CD4-positive, alpha-beta T cell (primary cell): ENCODE results near the gene WNK2. TPM values are rescaled to one million over a fixed set of nuclear protein-coding genes. Genes with fewer than 3 reads are reported as not detected.

Experiments
- ATAC-seq: fragments of 200-7000 bp; cut with Tn5 transposase; one replicate; pipeline ENCODE4 v1.10.0; 2022; ENCODE audit warnings: mild to moderate bottlenecking; ENCODE audit not compliant: poor library complexity
- CTCF ChIA-PET: fragments of 350-600 bp; sonication (Branson Sonifier 250); formaldehyde crosslinking; loops from one replicate; lab custom pipeline; 2021; ENCODE audit warnings: antibody characterized with exemption, inconsistent platforms; lab: Charles Lee
- POLR2A ChIA-PET: fragments of 350-600 bp; sonication (Branson Sonifier 250); formaldehyde crosslinking; loops from one replicate; lab custom pipeline; 2021; ENCODE audit warnings: antibody characterized with exemption, inconsistent platforms; lab: Charles Lee
- DNase-seq, 14 experiments: peaks; one replicate each; pipeline ENCODE4 v3.0.0-alpha.2; 2013 to 2020; ENCODE audit warnings: mixed read lengths in 2 of 14
- H3K27ac ChIP-seq, 2 donors: one replicate each; pipeline versions ENCODE4 v1.5.1 to v1.7.0; 2013; ENCODE audit warnings: low read length in 2 of 2, low read depth in 1 of 2, mild to moderate bottlenecking in 1 of 2
- H3K27me3 ChIP-seq, 2 experiments: 1 replicate in 1 of 2; 2 replicates in 1 of 2; pipeline versions ENCODE4 v1.6.1 to v1.7.0; 2013; ENCODE audit warnings: low read length in 2 of 2, control low read depth in 1 of 2, mild to moderate bottlenecking in 1 of 2, moderate library complexity in 1 of 2; ENCODE audit not compliant: insufficient read depth in 2 of 2, control insufficient read depth in 1 of 2
- H3K36me3 ChIP-seq: one replicate; pipeline ENCODE4 v1.6.1; 2013; ENCODE audit warnings: low read length, control low read depth; ENCODE audit not compliant: insufficient read depth
- H3K4me1 ChIP-seq: one replicate; pipeline ENCODE4 v1.6.1; 2013; ENCODE audit warnings: low read length, control low read depth; ENCODE audit not compliant: insufficient read depth
- H3K4me3 ChIP-seq: one replicate; pipeline ENCODE4 v1.5.1; 2013; ENCODE audit warnings: mild to moderate bottlenecking, low read length, moderate library complexity
- H3K9me3 ChIP-seq, 2 experiments: 1 replicate in 1 of 2; 2 replicates in 1 of 2; pipeline versions ENCODE4 v1.6.1 to v1.7.0; 2013; ENCODE audit warnings: low read length in 2 of 2, mild to moderate bottlenecking in 2 of 2, control low read depth in 1 of 2, moderate library complexity in 1 of 2; ENCODE audit not compliant: control insufficient read depth in 1 of 2, insufficient read depth in 1 of 2
- H3K27ac Mint-ChIP-seq: one replicate; pipeline ENCODE4 v1.8.0; 2020; ENCODE audit warnings: mixed read lengths
- H3K27me3 Mint-ChIP-seq: one replicate; pipeline ENCODE4 v1.8.0; 2021; ENCODE audit warnings: mixed read lengths
- H3K36me3 Mint-ChIP-seq: one replicate; pipeline ENCODE4 v1.8.0; 2021; ENCODE audit warnings: low read depth, mixed read lengths
- H3K4me1 Mint-ChIP-seq: one replicate; pipeline ENCODE4 v1.8.0; 2021; ENCODE audit warnings: low read depth, mixed read lengths
- H3K4me3 Mint-ChIP-seq: one replicate; pipeline ENCODE4 v1.8.0; 2020; ENCODE audit warnings: mild to moderate bottlenecking, mixed read lengths
- H3K9me3 Mint-ChIP-seq: one replicate; pipeline ENCODE4 v1.8.0; 2020; ENCODE audit warnings: mixed read lengths
- intact Hi-C, 2 experiments: fragments of 100-400 bp; cut with DNase I in 1 of 2; cut with micrococcal nuclease in 1 of 2; formaldehyde crosslinking; loops; one replicate each; pipeline versions ENCODE4 v1.15.1 to v1.9.0; 2023 to 2025; cut with DNase I, micrococcal nuclease
- total RNA-seq, 174 experiments: library from RNA in 2 of 174; stranded (reverse) in 2 of 174; gene quantifications; one replicate each; pipeline ENCODE4 v1.2.3 and lab custom pipeline; 2021 to 2026
- TF ChIP-seq, protein P1 (sequence below): fragments of 200-600 bp; IDR thresholded peaks from one replicate; pipeline ENCODE4 v1.8.0; 2022; ENCODE audit warnings: antibody characterized with exemption, mild to moderate bottlenecking

The WNK2 gene
- total RNA-seq, 2 experiments from 2014 or later = 0.19 to 0.22 TPM

DNA sequence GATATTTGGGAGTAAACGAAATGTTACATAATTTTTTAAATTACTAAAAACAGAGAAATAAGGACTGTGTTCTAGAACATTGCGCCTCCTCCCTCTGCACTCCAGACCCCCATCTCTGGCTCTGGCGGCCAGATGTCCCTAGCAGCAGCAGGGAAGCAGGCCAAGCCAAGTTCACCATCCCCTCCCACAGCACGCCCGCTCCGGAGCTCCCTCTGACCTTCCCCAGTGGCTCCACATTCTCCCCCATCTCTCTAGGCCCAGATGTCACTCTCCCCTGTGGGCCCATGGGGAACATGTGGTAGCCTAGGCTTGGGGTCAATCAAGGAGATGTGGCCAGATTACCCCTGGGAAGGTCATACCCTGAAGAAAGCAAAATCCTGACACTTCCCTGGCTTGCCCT lies 6.3 kb upstream of the WNK2 start:
- ChIA-PET CTCF (no interaction called here), POLR2A (no interaction called here)
- H3K9me3 Mint-ChIP-seq = no peaks in the 10 kb centered on the region
- H3K4me3 Mint-ChIP-seq = no peak overlapping the region
- Histone ChIP-seq H3K9me3 (no peaks in the 10 kb centered on the region), H3K4me1 (peaks cover 7% of the 10 kb centered on the region), H3K27ac (no peak overlapping the region), H3K4me3 (no peak overlapping the region), H3K36me3 (no peaks in the 10 kb centered on the region), H3K27me3 (peaks cover 14 to 17% of the 10 kb centered on the region in 2 experiments)
- peaks cover 20% of the 10 kb centered on the region for H3K27me3 Mint-ChIP-seq
- DNase-seq = no peak
- peaks cover 6% of the 10 kb centered on the region for H3K4me1 Mint-ChIP-seq
- ATAC-seq = no peak
- intact Hi-C loops = no loop called here
- H3K27ac Mint-ChIP-seq = no peak overlapping the region
- no peaks in the 10 kb centered on the region for H3K36me3 Mint-ChIP-seq
- TF ChIP-seq, protein P1, sequence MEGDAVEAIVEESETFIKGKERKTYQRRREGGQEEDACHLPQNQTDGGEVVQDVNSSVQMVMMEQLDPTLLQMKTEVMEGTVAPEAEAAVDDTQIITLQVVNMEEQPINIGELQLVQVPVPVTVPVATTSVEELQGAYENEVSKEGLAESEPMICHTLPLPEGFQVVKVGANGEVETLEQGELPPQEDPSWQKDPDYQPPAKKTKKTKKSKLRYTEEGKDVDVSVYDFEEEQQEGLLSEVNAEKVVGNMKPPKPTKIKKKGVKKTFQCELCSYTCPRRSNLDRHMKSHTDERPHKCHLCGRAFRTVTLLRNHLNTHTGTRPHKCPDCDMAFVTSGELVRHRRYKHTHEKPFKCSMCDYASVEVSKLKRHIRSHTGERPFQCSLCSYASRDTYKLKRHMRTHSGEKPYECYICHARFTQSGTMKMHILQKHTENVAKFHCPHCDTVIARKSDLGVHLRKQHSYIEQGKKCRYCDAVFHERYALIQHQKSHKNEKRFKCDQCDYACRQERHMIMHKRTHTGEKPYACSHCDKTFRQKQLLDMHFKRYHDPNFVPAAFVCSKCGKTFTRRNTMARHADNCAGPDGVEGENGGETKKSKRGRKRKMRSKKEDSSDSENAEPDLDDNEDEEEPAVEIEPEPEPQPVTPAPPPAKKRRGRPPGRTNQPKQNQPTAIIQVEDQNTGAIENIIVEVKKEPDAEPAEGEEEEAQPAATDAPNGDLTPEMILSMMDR = no peak

DNA sequence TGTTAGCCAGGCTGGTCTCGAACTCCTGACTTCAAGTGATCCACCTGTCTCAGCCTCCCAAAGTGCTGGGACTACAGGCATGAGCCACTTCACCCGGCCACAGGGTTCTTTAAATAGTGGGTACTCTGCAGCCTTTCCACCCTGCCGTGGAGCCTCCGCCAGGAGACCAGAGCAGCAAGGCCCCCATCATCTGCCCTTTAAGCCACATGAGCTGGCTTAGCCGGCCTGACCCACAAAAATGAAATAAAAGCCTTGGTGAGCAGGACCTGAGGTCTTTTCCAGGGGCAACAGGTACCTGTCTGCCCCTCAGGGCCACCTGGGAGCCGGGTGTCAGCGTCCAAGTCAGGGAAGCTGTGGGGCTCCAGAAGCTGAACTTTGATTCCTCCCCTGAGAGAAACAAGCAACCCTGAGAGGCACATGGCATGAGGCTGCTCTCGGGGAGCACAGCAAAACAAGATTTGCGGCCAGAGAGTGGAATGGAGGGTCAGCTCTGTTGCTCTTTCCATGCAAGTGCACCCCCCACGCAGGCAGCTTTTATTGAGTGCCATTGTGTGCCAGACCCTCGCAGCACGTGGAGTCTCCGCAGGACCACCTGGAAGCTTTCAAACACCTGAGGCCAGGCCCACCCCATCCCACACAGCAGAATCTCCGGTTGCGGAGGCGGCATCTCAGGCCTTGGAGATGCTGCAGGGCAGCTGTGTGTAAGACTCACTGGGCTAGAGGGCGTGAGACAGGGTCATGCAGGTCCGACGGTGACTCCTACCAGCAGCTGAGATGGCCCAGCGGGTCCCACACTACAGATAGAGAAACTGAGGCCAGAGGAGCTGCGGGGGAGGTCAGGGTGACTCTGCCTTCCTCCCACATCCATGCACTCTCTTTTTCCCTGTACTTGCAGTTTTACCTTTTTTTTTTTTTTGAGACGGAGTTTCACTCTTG lies 4.8 kb upstream of the WNK2 start:
- no peaks in the 10 kb centered on the region for H3K36me3 ChIP-seq
- peaks cover 23 to 28% of the 10 kb centered on the region in 2 experiments for H3K27me3 ChIP-seq
- H3K4me3 ChIP-seq = no peak overlapping the region
- H3K9me3 ChIP-seq = no peaks in the 10 kb centered on the region
- no peak overlapping the region for H3K27ac Mint-ChIP-seq
- DNase-seq = no peak
- peaks cover 30% of the 10 kb centered on the region for H3K27me3 Mint-ChIP-seq
- H3K4me1 ChIP-seq = peaks cover 9% of the 10 kb centered on the region
- peaks cover 5% of the 10 kb centered on the region for H3K4me1 Mint-ChIP-seq
- intact Hi-C loops = no loop called here
- ChIA-PET CTCF (no interaction called here), POLR2A (no interaction called here)
- H3K4me3 Mint-ChIP-seq = no peak overlapping the region
- no peak overlapping the region for H3K27ac ChIP-seq
- TF ChIP-seq, protein P1 = no peak
- H3K9me3 Mint-ChIP-seq = no peaks in the 10 kb centered on the region
- ATAC-seq = no peak
- H3K36me3 Mint-ChIP-seq = no peaks in the 10 kb centered on the region

DNA sequence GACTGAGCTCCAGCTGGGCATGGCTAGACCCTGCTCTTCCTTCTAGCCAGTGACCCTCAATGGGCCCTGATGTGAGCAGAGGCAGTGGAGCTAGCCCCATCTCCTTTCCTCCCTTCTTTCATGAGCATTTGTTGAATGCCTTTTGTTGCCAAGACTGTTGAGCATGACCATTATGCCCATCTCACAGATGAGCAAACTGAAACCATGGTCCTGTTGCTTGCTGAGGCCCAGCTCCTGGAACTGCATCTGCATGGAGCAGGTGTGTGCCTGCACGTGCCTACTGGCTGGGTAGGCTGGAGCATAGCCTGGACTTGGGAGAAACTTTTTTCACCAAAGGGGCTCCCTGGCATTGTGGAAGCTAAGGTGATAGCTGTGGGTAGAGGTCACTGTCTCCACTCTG lies 3.0 kb upstream of the WNK2 start:
- DNase-seq = no peak
- Mint-ChIP-seq H3K27ac (no peak overlapping the region), H3K4me1 (peaks cover 5% of the 10 kb centered on the region), H3K4me3 (no peak overlapping the region), H3K9me3 (no peaks in the 10 kb centered on the region), H3K27me3 (peaks cover 36% of the 10 kb centered on the region), H3K36me3 (no peaks in the 10 kb centered on the region)
- H3K27ac ChIP-seq = no peak overlapping the region
- H3K27me3 ChIP-seq = peaks cover 23 to 31% of the 10 kb centered on the region in 2 experiments
- intact Hi-C loops = no loop called here
- TF ChIP-seq, protein P1 = no peak
- peaks cover 14% of the 10 kb centered on the region for H3K4me1 ChIP-seq
- CTCF ChIA-PET = no interaction called here
- no peak for ATAC-seq
- no peaks in the 10 kb centered on the region for H3K36me3 ChIP-seq
- H3K4me3 ChIP-seq = no peak overlapping the region
- H3K9me3 ChIP-seq = no peaks in the 10 kb centered on the region
- POLR2A ChIA-PET = no interaction called here
